Esophagus squamous epithelium (tissue), 4 donors: ENCODE data around the gene NLGN2.

Experiments
- POLR2A ChIP-seq, 4 donors: fragments of 450-650 bp; IDR thresholded peaks; one replicate each; pipeline ENCODE4 v1.6.1; 2017; ENCODE audit warnings: antibody characterized with exemption in 4 of 4, mild to moderate bottlenecking in 4 of 4, moderate library complexity in 3 of 4
- TF ChIP-seq, protein P1 (sequence below), 6 experiments: fragments of 450-650 bp in 4 of 6; fragments of 200-600 bp in 2 of 6; sonication (generic) in 2 of 6; IDR thresholded peaks; one replicate each; pipeline ENCODE4 v1.5.1; 2016 to 2019; ENCODE audit warnings: antibody characterized with exemption in 6 of 6, mild to moderate bottlenecking in 4 of 6, moderate library complexity in 4 of 6

DNA sequence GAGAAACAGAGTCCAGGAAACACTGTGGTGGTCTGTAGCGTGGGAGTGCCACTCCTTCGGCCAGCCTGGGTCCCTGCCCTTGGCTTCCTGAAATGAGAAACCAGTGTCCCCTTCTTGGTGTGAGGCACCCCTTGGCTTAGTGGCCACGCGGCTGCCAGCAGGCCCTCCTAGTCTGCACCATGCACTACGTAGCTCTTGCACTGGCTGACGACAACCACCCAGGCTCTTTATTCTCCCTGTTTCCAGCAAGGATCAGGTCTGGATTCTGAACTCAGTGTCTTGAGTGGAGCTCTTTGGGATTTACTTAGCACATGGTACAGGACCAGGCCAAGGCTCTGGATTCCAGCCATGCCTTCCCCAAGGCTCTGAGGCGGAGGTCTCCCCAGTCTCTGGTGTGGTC is 19.9 kb downstream of the NLGN2 start:
- TF ChIP-seq, protein P1, sequence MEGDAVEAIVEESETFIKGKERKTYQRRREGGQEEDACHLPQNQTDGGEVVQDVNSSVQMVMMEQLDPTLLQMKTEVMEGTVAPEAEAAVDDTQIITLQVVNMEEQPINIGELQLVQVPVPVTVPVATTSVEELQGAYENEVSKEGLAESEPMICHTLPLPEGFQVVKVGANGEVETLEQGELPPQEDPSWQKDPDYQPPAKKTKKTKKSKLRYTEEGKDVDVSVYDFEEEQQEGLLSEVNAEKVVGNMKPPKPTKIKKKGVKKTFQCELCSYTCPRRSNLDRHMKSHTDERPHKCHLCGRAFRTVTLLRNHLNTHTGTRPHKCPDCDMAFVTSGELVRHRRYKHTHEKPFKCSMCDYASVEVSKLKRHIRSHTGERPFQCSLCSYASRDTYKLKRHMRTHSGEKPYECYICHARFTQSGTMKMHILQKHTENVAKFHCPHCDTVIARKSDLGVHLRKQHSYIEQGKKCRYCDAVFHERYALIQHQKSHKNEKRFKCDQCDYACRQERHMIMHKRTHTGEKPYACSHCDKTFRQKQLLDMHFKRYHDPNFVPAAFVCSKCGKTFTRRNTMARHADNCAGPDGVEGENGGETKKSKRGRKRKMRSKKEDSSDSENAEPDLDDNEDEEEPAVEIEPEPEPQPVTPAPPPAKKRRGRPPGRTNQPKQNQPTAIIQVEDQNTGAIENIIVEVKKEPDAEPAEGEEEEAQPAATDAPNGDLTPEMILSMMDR (IDR thresholded peaks at IDR 0.05) = no peak
- no peak for TF ChIP-seq POLR2A (IDR thresholded peaks at IDR 0.05)
